Mesendoderm (in vitro differentiated cells): ENCODE results near the gene LCNL1.
"Not testable (repeated sequence)": the region's sequence is repeated elsewhere in the genome, so short reads cannot be mapped to it uniquely, and the experiment has no call there.

Experiments
- DNase-seq: peaks from one replicate; pipeline ENCODE4 v3.0.0; 2013
- H2AK5ac ChIP-seq: 2 replicates; pipeline ENCODE4 v1.6.1; 2013; ENCODE audit warnings: low read length, inconsistent platforms
- H2BK120ac ChIP-seq: 2 replicates; pipeline ENCODE4 v1.6.1; 2013; ENCODE audit warnings: low read depth, mild to moderate bottlenecking, low read length, moderate library complexity, mixed read lengths
- H2BK15ac ChIP-seq: replicated peaks from 2 replicates; pipeline ENCODE4 v1.6.1; 2013; ENCODE audit warnings: low read depth, mild to moderate bottlenecking, moderate library complexity
- H2BK5ac ChIP-seq: 2 replicates; pipeline ENCODE4 v1.6.1; 2013; ENCODE audit warnings: low read length, inconsistent platforms
- H3K18ac ChIP-seq: 2 replicates; pipeline ENCODE4 v1.6.1; 2013; ENCODE audit warnings: mild to moderate bottlenecking, low read length, mixed read lengths
- H3K23ac ChIP-seq: one replicate; pipeline ENCODE4 v1.6.1; 2013; ENCODE audit warnings: low read length
- H3K27ac ChIP-seq: 2 replicates; pipeline ENCODE4 v1.5.1; 2013; ENCODE audit warnings: low read depth, mild to moderate bottlenecking, inconsistent platforms, low read length, moderate library complexity
- H3K27me3 ChIP-seq: 2 replicates; pipeline ENCODE4 v1.6.1; 2013; ENCODE audit warnings: low read length, control low read depth, mild to moderate bottlenecking, inconsistent platforms; ENCODE audit not compliant: insufficient read depth, poor library complexity
- H3K36me3 ChIP-seq: 2 replicates; pipeline ENCODE4 v1.6.1; 2013; ENCODE audit warnings: low read length, inconsistent platforms; ENCODE audit not compliant: control insufficient read depth, insufficient read depth
- H3K4ac ChIP-seq: one replicate; pipeline ENCODE4 v1.6.1; 2013; ENCODE audit warnings: low read depth, mild to moderate bottlenecking, low read length, moderate library complexity
- H3K4me1 ChIP-seq: 2 replicates; pipeline ENCODE4 v1.6.1; 2013; ENCODE audit warnings: low read depth, low read length, inconsistent platforms; ENCODE audit not compliant: control insufficient read depth
- H3K4me2 ChIP-seq: 2 replicates; pipeline ENCODE4 v1.6.1; 2013; ENCODE audit warnings: low read length
- H3K4me3 ChIP-seq: 2 replicates; pipeline ENCODE4 v1.5.1; 2013; ENCODE audit warnings: mild to moderate bottlenecking, low read length
- H3K56ac ChIP-seq: one replicate; pipeline ENCODE4 v1.6.1; 2013; ENCODE audit warnings: low read length
- H3K79me1 ChIP-seq: 2 replicates; pipeline ENCODE4 v1.6.1; 2013; ENCODE audit warnings: low read length, inconsistent platforms
- H3K79me2 ChIP-seq: 2 replicates; pipeline ENCODE4 v1.6.1; 2013; ENCODE audit warnings: mild to moderate bottlenecking, low read length; ENCODE audit not compliant: control insufficient read depth, insufficient read depth
- H3K9ac ChIP-seq: 2 replicates; pipeline ENCODE4 v1.6.1; 2013; ENCODE audit warnings: low read length, inconsistent platforms
- H4K5ac ChIP-seq: one replicate; pipeline ENCODE4 v1.6.1; 2013; ENCODE audit warnings: low read length
- H4K8ac ChIP-seq: one replicate; pipeline ENCODE4 v1.6.1; 2013; ENCODE audit warnings: low read depth, mild to moderate bottlenecking, control low read depth, low read length, moderate library complexity
- WGBS: extraction: QIAGEN DNeasy Blood & Tissue Kit; methylation state at CpG from one replicate; pipeline ENCODE4 v1.1.7; 2013; ENCODE audit warnings: low lambda C conversion rate, missing lambda C conversion rate; ENCODE audit not compliant: insufficient coverage; ENCODE audit errors: extremely low coverage; 5-methylcytosine and 5-hydroxymethylcytosine counted together

LCNL1 gene

GRCh38 chr9:136997830-136998234 lies 15.0 kb downstream of the LCNL1 start:
- H3K18ac ChIP-seq = no peak overlapping the region
- H3K27me3 ChIP-seq = no peaks in the 10 kb centered on the region
- no peak overlapping the region for H3K23ac ChIP-seq
- peaks cover 3% of the 10 kb centered on the region for H3K4me1 ChIP-seq
- H3K56ac ChIP-seq = no peak overlapping the region
- no peaks in the 10 kb centered on the region for H3K79me2 ChIP-seq
- H2BK120ac ChIP-seq = no peak overlapping the region
- no peak overlapping the region for H3K9ac ChIP-seq
- no peak for DNase-seq
- no CpG with 5 or more reads among the region's 18 CpGs for whole genome bisulfite sequencing
- no peak overlapping the region for H4K5ac ChIP-seq
- H2BK15ac ChIP-seq = no peak overlapping the region
- H2BK5ac ChIP-seq = no peak overlapping the region
- no peak overlapping the region for H2AK5ac ChIP-seq
- H3K27ac ChIP-seq = no peak overlapping the region
- no peak overlapping the region for H4K8ac ChIP-seq
- peaks cover 4% of the 10 kb centered on the region for H3K79me1 ChIP-seq
- H3K4ac ChIP-seq = no peak overlapping the region
- no peak overlapping the region for H3K4me2 ChIP-seq
- no peaks in the 10 kb centered on the region for H3K36me3 ChIP-seq
- H3K4me3 ChIP-seq = no peak overlapping the region

- Histone ChIP-seq H3K27ac (no peak overlapping the region), H3K79me1 (no peaks in the 10 kb centered on the region), H3K56ac (no peak overlapping the region), H2BK120ac (no peak overlapping the region), H3K18ac (no peak overlapping the region), H3K4ac (no peak overlapping the region), H3K36me3 (no peaks in the 10 kb centered on the region), H3K79me2 (no peaks in the 10 kb centered on the region), H3K4me2 (no peak overlapping the region), H2BK5ac (no peak overlapping the region), H3K9ac (no peak overlapping the region), H2BK15ac (no peak overlapping the region), H3K4me3 (no peak overlapping the region), H3K23ac (no peak overlapping the region), H2AK5ac (no peak overlapping the region), H4K5ac (no peak overlapping the region), H4K8ac (no peak overlapping the region), H3K4me1 (peaks cover 3% of the 10 kb centered on the region), H3K27me3 (no peaks in the 10 kb centered on the region)
- DNase-seq = no peak
- no CpG with 5 or more reads among the region's 10 CpGs for WGBS
Observed at GRCh38 chr9:137000177-137000930, 17.6 kb downstream of the LCNL1 start.

GRCh38 chr9:137001857-137002645 lies 19.3 kb downstream of the LCNL1 start:
- H4K8ac ChIP-seq = no peak overlapping the region
- no peak overlapping the region for H2BK5ac ChIP-seq
- H4K5ac ChIP-seq = no peak overlapping the region
- no peak overlapping the region for H3K18ac ChIP-seq
- no peak overlapping the region for H3K56ac ChIP-seq
- H3K27me3 ChIP-seq = no peaks in the 10 kb centered on the region
- H3K4me1 ChIP-seq = peaks cover 3% of the 10 kb centered on the region
- WGBS = no CpG with 5 or more reads among the region's 20 CpGs
- H2BK120ac ChIP-seq = no peak overlapping the region
- H3K9ac ChIP-seq = no peak overlapping the region
- H3K4me3 ChIP-seq = no peak overlapping the region
- no peaks in the 10 kb centered on the region for H3K79me1 ChIP-seq
- no peaks in the 10 kb centered on the region for H3K36me3 ChIP-seq
- DNase-seq = no peak
- H2BK15ac ChIP-seq = no peak overlapping the region
- H3K27ac ChIP-seq = no peak overlapping the region
- H3K4ac ChIP-seq = no peak overlapping the region
- H3K23ac ChIP-seq = no peak overlapping the region
- H3K79me2 ChIP-seq = no peaks in the 10 kb centered on the region
- no peak overlapping the region for H3K4me2 ChIP-seq
- H2AK5ac ChIP-seq = no peak overlapping the region

- no peaks in the 10 kb centered on the region for H3K4me1 ChIP-seq
- no peak overlapping the region for H4K5ac ChIP-seq
- no peaks in the 10 kb centered on the region for H3K36me3 ChIP-seq
Observed at GRCh38 chr9:137002646-137003041, 19.9 kb downstream of the LCNL1 start.

GRCh38 chr9:137004285-137004684 lies 21.5 kb downstream of the LCNL1 start:
- H3K4ac ChIP-seq, H3K79me2 ChIP-seq, H3K27me3 ChIP-seq, H3K4me2 ChIP-seq, H3K79me1 ChIP-seq, H2BK15ac ChIP-seq, H2AK5ac ChIP-seq, H3K4me1 ChIP-seq, H3K56ac ChIP-seq, H3K18ac ChIP-seq, H2BK5ac ChIP-seq, H4K5ac ChIP-seq, H3K36me3 ChIP-seq, H2BK120ac ChIP-seq, DNase-seq, H3K4me3 ChIP-seq, H4K8ac ChIP-seq, H3K9ac ChIP-seq, H3K27ac ChIP-seq, H3K23ac ChIP-seq: not testable (repeated sequence)
- no CpG with 5 or more reads among the region's 17 CpGs for WGBS

More at GRCh38 chr9:137002646-137003041, 19.9 kb downstream of the LCNL1 start:
- no CpG with 5 or more reads among the region's 10 CpGs for WGBS
- Histone ChIP-seq H3K27ac (no peak overlapping the region), H3K79me2 (no peaks in the 10 kb centered on the region), H3K56ac (no peak overlapping the region), H2BK5ac (no peak overlapping the region), H3K4me3 (no peak overlapping the region), H3K4ac (no peak overlapping the region), H3K18ac (no peak overlapping the region), H2AK5ac (no peak overlapping the region), H3K4me2 (no peak overlapping the region), H4K8ac (no peak overlapping the region), H3K79me1 (no peaks in the 10 kb centered on the region), H3K9ac (no peak overlapping the region), H3K23ac (no peak overlapping the region), H3K27me3 (no peaks in the 10 kb centered on the region), H2BK120ac (no peak overlapping the region), H2BK15ac (no peak overlapping the region)
- DNase-seq = no peak
